Measurements from ENCODE around the gene OR10A4.
"Not testable (repeated sequence)": the region's sequence is repeated elsewhere in the genome, so short reads cannot be mapped to it uniquely, and the experiment has no call there.

OR10A4 gene, protein sequence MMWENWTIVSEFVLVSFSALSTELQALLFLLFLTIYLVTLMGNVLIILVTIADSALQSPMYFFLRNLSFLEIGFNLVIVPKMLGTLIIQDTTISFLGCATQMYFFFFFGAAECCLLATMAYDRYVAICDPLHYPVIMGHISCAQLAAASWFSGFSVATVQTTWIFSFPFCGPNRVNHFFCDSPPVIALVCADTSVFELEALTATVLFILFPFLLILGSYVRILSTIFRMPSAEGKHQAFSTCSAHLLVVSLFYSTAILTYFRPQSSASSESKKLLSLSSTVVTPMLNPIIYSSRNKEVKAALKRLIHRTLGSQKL

DNA sequence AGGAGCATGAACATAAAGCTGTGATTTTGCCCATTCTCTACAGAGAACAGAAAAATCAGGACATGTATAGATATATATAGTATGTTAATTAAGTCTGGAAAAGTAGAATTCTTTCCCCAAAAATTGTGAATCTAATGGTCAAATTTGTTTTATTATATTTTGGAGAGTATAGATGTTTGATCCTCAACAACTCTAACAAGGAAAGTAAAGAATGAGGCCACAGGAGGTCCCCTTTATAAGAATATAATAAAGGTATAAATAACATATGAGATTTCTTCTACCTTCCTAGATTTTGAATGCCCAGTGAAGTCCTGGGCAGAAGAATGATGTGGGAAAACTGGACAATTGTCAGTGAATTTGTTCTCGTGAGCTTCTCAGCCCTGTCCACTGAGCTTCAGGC lies at the start of gene OR10A4:
TSS of gene OR10A4 (plus strand) at position 301 of the 400 bp plus-strand sequence. CDS start at position 324, 23 bp downstream.
- DNase-seq = no peak

DNA sequence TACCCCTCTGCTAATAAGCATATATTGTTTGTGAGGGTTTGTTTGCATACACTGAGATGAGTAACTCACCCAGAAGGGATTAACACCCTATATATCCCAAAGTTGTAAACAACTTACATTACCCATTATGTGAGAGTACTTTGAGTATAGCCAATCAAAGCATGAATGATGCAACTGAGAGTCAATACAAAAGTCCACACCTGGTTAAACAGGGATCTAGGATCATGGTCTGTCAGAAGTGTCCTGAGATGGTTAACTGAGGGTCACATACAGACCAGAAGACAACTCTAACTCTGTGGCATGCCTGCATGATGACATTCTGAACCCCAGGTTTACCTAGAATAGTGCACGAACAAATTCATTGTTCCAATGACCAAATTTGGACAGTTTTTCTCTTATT lies 48.3 kb upstream of the OR10A4 start:
- DNase-seq = no peak

DNA sequence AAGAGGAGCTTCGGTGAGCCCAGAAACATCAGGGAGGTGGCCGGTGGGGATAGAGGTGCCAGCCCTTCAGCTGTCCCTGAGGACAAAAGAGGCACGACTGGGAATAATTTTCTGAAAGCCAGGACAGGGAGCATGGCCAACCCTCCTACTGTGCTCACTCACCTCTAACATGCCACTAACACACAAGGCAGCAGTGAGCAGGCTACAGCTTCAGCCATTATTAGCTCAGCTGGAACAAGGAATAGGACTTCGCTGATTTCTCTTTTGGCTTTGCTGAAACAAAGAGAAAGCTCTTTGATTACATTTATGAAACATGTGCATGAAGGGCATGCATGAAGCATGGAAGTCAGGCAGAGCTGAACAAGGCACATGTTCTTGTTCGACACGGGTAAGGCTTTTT lies 43.1 kb upstream of the OR10A4 start:
- no peak for DNase-seq

DNA sequence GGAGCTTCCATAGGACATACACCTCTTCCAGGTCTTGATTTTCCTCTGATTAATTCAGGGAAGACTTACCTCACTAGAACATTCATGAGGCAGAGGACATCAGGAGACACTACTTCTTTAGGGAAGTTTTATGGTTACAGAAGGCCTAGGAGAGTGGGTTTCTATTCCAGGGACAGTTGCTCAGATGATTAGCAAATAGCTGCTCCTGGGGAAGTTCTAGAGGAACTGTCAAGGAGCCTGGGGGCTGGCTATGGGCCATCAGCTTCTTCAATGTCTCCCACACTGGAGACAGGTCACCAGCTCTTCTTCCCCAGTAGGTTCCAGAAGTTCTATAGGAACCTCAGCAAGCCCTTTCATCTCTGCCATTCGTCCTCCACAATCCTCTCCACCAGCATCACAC lies 42.4 kb upstream of the OR10A4 start:
- DNase-seq = no peak

DNA sequence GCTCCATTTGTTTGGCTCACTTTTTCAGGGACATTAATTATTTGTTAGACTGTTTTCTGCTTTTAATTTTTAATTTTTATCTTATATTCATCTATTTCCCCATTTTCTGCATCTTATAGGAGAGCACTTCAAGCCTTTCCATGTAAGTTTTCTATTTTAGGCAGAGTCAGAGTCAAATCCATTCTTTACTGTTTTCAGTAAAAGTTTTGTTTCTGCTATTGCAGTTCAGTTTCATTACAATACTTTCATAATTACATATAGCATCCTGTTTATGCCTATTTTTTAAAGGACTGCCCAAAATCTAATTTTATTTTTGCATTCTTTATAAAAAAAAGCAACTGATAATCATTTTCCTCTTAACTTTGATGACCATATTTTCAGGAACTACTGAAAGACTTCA lies 34.7 kb upstream of the OR10A4 start:
- DNase-seq = no peak

DNA sequence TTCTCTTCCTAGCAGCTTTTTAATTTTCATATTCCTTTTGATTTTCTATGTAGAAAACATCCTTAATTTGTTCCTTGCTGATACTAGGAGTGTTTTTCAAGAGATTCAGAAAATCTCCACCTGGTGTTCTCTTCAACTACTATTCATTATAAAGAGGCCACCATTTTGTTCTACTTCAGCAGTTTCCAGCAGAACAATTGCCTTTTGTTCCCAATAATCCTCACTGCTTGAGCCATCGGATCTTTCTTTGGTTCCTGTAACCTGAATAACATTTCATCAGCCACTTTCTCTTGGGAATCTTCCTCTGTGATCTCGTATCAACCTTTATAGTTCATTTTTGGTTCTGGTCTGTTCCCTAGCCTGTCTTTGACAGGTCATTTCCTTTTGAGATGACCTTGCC lies 32.8 kb upstream of the OR10A4 start:
- no peak for DNase-seq

DNA sequence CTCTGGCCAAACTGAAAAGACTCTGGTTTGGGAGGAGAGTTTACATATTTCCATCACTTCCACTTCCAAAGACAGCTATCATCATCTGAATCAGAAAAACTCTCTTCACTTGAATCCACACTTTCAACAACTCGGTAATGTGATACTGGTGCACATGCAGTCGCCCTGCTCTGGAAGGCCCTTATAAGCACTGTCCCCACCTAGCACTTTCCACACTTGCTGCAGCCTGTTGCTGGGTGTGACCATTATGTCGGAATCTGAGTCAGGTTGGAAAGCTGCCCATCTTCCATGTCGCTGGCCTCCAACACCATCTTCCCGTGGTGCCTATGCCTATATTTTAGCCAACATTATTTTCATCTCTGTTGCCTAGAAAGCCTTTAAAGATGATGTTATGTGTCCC lies 32.1 kb upstream of the OR10A4 start:
- DNase-seq = no peak

DNA sequence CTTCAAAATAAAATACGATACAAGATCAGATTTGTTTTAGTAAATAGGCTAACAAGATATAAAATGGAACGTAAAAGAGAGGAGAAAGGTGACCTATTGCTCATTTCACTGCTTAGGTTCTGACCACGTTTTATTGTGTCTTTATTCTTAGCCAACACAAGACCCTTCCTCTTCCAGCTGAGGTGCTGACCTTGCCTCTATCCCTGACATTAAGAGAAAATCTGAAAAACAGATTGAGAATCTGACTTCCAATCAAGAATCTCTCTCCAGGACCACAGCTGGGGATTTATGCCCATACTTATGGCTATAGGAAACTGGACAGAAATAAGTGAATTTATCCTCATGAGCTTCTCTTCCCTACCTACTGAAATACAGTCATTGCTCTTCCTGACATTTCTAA lies 31.0 kb upstream of the OR10A4 start, which contains the start of gene OR10A5:
TSS of gene OR10A5 (plus strand) at position 301 of the 400 bp plus-strand sequence. CDS start at position 301, 0 bp downstream.
- DNase-seq = no peak

DNA sequence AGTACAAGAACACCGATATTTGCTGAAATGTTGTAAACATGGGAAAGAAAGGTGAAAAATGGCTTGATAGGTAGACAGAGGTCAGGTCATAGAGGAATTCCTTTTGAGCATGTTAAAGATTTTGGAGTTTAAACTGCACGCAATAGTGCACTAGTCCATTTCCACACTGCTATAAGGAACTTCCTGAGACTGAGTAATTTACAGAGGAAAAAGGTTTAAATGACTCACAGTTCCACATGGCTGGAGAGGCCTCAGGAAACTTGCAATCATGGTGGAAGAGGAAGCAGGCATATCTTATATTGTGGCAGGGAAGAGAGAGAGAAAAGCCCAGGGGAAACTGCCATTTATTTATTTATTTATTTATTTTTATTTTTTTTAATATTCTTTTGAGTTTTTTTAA lies 25.9 kb upstream of the OR10A4 start:
- no peak for DNase-seq

DNA sequence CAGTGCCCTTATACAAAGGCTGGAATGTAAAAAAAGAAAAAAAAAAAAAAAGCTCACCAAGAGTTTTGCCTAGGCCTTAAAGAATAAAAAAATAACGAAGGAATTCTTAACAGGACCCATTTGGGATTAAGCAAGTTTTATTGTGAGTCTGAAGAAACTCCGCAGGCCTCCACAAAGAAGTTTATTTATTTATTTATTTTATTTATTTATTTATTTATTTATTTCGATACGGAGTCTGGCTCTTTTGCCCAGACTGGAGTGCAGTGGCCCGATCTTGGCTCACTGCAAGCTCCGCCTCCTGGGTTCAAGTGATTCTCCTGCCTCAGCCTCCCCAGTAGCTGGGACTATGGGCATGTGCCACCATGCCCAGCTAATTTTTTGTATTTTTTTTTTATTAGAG lies 21.6 kb upstream of the OR10A4 start:
- DNase-seq = not testable (repeated sequence)

DNA sequence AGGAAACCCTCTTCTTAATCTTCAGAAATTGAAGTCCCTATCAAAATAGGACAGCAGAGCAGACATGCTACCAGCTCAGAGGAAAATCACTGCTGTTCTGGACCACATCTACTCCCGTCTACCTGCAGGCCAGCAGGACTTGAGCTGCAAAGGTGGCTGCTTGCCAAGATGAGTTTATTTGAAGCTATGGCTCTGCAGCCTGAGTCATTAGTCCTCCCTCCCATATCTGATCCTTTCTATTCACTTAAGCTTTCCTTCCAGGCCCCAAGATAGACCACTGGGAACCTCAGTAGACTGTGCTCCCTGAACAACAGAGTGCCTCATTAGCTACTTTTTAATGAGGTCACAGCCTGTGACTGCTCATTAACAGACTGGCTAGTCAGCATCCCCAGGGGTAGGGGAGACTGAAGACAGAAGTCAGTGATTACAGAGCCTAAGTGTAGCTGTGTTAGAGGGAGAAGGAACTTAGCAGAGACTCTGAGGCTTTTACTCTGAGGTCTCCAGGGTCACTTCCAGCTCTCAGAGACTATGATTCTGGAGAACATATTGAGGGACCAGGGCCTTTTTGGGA lies 20.4 kb upstream of the OR10A4 start:
- DNase-seq = no peak

DNA sequence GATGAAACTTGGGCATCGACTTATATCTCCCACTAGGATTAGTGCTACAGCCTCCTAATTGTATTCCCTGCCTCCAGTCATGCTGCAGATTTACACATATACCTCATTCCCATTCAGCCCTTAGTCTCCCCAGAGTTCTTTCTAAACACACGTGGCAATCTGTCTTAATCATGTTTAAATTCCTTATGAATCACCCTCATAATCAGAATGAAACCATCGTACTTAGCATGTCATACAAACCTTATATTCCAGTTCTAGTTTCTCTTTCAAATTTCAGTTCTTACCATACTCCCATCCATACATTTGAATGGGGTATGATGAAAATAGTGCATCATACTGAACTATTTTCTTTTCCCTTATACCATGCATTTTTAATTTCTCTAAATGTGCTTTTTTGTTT lies 19.6 kb upstream of the OR10A4 start:
- no peak for DNase-seq

DNA sequence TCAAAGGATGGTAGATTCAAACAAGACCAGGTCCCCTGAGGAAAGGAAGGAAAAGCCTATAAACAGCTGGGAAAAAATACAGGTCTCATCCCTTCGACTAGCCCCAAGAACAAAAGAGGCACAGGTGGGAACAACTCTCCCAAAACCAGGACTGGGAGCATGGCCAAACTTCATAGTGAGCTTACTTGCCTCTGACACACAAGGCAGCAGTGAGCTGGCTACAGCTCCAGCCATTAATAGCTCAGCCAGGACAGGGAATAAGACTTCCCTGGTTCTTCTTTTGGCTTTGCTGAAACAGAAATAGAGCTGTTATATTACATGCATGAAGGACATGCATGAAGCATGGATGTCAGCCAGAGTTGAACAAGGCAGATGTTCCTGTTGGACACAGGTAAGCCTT lies 13.5 kb upstream of the OR10A4 start, which contains the start of gene OR10A2:
TSS of gene OR10A2 (plus strand) at position 97 of the 400 bp plus-strand sequence. CDS start 6,698 bp downstream, outside the sequence.
- no peak for DNase-seq

DNA sequence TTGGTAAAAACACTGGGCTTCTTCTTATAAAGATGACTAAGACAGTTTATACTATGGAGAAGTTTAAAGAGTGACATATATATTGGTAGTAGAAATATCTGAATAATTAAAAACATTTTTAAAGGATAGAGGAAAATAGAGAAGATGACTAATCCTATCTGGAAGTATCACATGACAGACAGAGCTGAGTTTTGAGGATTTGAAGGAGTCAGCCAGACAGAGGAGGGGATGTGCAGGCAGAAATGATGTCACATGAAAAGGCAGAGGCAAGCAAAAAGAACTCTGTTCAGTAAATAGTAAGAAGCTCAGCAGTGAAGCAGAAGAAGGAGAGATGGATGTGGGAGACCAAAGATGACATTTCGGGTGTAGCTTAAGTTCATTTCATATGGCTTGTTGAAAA lies 12.0 kb upstream of the OR10A4 start:
- DNase-seq = no peak

DNA sequence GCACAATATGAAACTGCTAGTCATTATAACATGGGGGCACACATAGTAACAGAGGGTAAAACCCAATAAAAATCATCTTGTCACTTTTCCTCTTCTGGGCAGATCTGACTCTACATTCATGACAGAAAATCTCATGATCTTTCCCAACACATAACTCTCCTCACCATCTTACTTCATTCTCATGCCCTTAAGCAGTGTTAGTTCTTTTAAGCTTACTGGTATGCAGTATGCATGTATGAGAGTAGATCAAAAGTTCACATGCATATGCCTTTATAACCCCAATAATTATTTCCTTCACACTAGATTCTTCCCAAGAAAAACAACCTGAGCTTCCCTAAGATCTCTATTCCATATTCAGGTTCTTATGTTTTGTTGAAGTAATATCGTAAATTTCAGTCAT lies 5.1 kb upstream of the OR10A4 start:
- DNase-seq = no peak

DNA sequence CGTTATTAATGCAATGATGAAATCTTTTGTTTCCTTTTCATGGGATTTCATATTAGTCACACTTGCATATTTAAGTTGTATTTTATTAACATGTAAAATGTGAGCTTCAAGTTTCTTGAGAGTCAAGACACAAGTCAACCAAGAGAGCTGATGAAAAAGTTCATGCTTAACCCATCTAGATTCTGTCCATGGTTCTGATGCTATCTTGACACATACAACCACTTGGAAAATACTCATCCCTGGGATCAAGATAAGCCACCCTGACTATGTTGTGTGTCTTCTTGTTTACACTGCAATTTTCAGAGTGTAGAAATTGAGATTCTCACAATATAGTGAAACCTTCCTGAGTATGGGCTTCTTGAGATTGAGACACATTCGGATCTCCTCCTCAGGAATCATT lies 664 bp upstream of the OR10A4 start:
- DNase-seq = no peak

DNA sequence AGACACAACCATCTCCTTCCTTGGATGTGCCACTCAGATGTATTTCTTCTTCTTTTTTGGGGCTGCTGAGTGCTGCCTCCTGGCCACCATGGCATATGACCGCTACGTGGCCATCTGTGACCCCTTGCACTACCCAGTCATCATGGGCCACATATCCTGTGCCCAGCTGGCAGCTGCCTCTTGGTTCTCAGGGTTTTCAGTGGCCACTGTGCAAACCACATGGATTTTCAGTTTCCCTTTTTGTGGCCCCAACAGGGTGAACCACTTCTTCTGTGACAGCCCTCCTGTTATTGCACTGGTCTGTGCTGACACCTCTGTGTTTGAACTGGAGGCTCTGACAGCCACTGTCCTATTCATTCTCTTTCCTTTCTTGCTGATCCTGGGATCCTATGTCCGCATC lies 489 bp downstream of the OR10A4 start:
- DNase-seq = no peak

DNA sequence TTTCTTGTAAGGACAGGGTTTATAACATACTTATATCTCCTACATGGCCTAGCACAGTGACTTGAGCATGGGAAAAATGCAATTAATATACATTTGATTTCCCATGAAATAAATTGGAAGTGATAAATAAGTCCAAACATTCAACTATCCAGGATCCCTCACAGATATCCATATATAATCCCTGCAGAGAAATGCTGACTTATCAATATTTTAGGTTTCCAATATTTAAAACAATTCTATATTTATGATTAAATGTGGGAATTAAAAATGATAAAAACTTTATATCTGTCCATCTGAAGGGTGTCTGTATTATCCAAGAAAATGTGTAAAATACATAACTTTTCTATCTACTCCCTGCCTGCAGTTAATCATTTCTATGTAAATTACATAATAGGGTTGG lies 6.3 kb downstream of the OR10A4 start:
- no peak for DNase-seq

DNA sequence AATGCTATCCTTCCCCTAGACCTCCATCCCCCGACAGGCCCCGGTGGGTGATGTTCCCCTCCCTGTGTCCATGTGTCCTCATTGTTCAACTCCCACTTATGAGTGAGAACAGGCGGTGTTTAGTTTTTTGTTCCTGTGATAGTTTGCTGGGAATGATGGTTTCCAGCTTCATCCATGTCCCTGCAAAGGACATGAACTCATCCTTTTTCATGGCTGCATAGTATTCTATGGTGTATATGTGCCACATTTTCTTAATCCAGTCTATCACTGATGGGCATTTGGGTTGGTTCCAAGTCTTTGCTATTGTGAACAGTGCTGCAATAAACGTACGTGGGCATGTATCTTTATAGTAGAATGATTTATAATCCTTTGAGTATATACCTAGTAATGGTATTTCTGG lies 11.3 kb downstream of the OR10A4 start:
- not testable (repeated sequence) for DNase-seq

DNA sequence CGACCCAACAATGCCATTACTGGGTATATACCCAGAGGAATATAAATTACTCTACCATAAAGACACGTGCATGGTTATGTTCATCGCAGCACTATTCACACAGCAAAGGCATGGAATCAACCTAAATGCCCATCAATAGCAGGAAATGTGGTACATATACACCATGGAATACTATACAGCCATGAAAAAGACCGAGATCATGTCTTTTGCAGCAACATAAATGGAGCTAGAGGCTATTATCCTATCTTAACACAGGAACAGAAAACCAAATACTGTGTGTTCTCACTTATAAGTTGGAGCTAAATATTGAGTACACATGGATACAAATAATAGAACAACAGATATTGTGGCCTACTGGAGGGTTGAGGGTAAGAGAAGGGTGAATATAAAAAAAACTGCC lies 12.4 kb downstream of the OR10A4 start:
- DNase-seq = no peak

DNA sequence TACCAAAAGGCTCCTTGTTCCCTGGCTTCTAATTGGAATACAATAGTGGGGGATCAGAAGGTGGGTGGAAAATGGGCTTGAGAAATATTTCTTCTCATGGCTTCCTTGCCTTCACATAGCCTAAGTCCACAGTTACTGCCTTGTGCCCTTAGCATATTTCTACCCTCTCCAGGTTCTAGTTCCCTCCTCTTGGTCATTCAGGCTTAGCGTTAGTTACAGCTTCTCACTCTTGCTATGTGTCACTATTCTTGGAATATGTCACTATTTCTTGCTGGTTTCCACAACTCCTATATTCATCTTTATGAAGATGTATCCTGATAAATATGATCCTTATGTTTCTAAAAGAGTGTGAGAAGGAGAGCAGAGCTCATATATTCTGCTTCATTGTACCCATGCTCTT lies 13.4 kb downstream of the OR10A4 start:
- no peak for DNase-seq

DNA sequence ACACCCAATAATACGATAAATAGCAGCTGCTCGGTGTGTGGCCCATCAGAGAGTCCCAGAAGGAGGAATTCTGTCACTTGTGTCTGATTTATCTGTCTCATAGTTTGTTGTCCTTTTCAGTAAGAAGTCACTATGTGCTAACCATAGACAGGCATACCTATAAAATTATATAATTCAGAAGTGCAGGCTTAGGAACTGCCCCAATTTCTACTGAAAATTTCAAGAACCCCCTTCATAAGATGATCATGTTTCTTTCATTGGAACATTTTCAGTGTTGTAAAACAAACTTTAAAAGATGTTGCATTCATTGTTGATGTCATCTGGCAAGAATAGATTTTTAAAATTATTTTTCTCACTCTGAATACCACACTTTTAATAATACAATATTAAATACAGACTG lies 16.0 kb downstream of the OR10A4 start, which contains the start of gene OR2D2:
TSS of gene OR2D2 (minus strand) at position 101 of the 400 bp plus-strand sequence. CDS start at position 101, 0 bp downstream.
- no peak for DNase-seq

DNA sequence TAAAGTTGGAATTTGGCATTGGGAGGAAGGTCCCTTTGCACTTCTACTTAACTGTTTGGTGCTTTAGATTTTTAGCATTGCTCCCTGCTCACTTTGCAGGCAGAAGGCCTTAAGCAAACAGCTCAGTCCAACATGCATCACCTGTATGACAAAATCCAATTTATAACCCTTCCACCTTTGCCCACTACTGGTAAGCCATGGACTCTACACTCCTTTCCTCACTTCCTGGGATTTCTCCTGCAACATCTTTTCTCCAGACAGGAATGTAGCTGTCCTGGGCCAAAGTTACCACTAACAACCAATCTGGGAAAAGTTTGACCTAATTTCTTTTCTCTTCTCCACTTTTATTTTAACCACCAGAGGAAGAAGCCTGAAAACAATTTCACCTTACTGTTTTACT lies 17.7 kb downstream of the OR10A4 start:
- DNase-seq = no peak

DNA sequence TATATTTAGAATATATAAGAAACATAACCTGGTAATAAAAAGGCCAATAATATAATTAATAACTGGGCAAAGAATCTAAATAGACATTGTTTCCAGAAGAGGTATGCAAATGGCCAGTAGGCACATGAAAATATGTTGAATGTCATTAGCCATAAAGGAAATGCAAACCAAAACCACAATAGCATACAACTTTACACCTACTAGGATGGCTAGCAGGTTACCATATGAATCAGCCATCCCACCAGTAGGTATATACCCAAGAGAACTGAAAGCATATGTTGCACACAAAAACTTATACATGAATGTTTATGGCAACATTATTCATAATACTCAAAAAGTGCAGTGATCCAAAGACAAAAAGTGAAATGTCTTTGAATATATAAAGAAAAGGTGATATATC lies 18.6 kb downstream of the OR10A4 start:
- no peak for DNase-seq

DNA sequence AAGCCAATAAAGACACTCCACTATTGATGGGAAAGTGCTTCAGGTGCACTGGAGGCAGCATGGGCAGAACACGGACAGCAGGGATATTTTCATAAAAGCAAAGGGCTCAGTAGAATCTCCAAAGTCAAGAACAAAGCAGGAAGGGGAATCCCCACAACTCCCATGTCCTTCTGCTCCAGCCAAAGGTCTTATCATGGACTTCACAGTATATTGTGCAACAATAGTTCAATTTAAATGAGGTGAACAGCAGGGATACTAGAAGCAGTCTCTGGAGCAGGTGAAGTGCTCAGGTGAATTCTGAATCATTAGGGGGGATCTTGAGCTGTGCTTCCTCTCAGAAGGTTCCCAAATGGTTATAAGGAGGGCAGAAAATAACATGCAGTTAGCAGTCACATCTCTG lies 22.5 kb downstream of the OR10A4 start:
- no peak for DNase-seq

Measured in SHP77 (cell line).